ENCODE results near the gene HUNK. TPM values are rescaled to one million over a fixed set of nuclear protein-coding genes. Genes with fewer than 3 reads are reported as not detected.

HUNK gene
- total RNA-seq, 2 experiments from 2014 or later, result not detected

- H3K36me3 ChIP-seq (ENCODE audit: insufficient read depth, low read length), result no peaks in the 10 kb centered on the region
- H3K4me3 Mint-ChIP-seq, result no peak overlapping the region
- H3K36me3 Mint-ChIP-seq (ENCODE audit: low read depth), result no peaks in the 10 kb centered on the region
- intact Hi-C loops (cut with DNase I, micrococcal nuclease), result no loop called here
- H3K27me3 Mint-ChIP-seq, result peaks cover 13% of the 10 kb centered on the region
- TF ChIP-seq CTCF (IDR thresholded peaks at IDR 0.05), result no peak
- no peaks in the 10 kb centered on the region for H3K4me1 ChIP-seq (ENCODE audit: insufficient read depth, low read length)
- no peak overlapping the region for H3K4me3 ChIP-seq (ENCODE audit: low read length)
- peaks cover 0 to 8% of the 10 kb centered on the region in 2 experiments for H3K9me3 ChIP-seq (ENCODE audit: control insufficient read depth in 1 of 2, insufficient read depth in 1 of 2, low read length in 2 of 2)
- POLR2A ChIA-PET, result no interaction called here
- H3K4me1 Mint-ChIP-seq (ENCODE audit: low read depth), result no peaks in the 10 kb centered on the region
- H3K27ac Mint-ChIP-seq, result no peak overlapping the region
- no peaks in the 10 kb centered on the region for H3K9me3 Mint-ChIP-seq
- CTCF ChIA-PET, result no interaction called here
- no peak overlapping the region for H3K27ac ChIP-seq (ENCODE audit: low read depth in 1 of 2, low read length in 2 of 2)
- H3K27me3 ChIP-seq (ENCODE audit: control insufficient read depth in 1 of 2, insufficient read depth in 2 of 2, low read length in 2 of 2), result peaks cover 3 to 4% of the 10 kb centered on the region in 2 experiments
- DNase-seq (no peak), ATAC-seq (ENCODE audit: poor library complexity) (no peak)
Measured at GRCh38 chr21:31887391-31887841, 14.6 kb downstream of the HUNK start.

- ChIA-PET POLR2A (no interaction called here), CTCF (no interaction called here)
- DNase-seq (no peak), ATAC-seq (ENCODE audit: poor library complexity) (no peak)
- Mint-ChIP-seq H3K27me3 (peaks cover 10% of the 10 kb centered on the region), H3K9me3 (no peaks in the 10 kb centered on the region), H3K36me3 (ENCODE audit: low read depth) (no peaks in the 10 kb centered on the region), H3K4me3 (no peak overlapping the region), H3K27ac (no peak overlapping the region), H3K4me1 (ENCODE audit: low read depth) (no peaks in the 10 kb centered on the region)
- Histone ChIP-seq H3K27ac (ENCODE audit: low read depth in 1 of 2, low read length in 2 of 2) (no peak overlapping the region), H3K4me1 (ENCODE audit: insufficient read depth, low read length) (no peaks in the 10 kb centered on the region), H3K36me3 (ENCODE audit: insufficient read depth, low read length) (no peaks in the 10 kb centered on the region), H3K4me3 (ENCODE audit: low read length) (no peak overlapping the region), H3K27me3 (ENCODE audit: control insufficient read depth in 1 of 2, insufficient read depth in 2 of 2, low read length in 2 of 2) (peaks cover 4 to 10% of the 10 kb centered on the region in 2 experiments), H3K9me3 (ENCODE audit: control insufficient read depth in 1 of 2, insufficient read depth in 1 of 2, low read length in 2 of 2) (peaks cover 0 to 8% of the 10 kb centered on the region in 2 experiments)
- TF ChIP-seq CTCF (IDR thresholded peaks at IDR 0.05), result no peak
- intact Hi-C loops (cut with DNase I, micrococcal nuclease), result no loop called here
Measured at GRCh38 chr21:31888936-31889371, 16.1 kb downstream of the HUNK start.

GRCh38 chr21:31889460-31889859 is 16.6 kb downstream of the HUNK start:
- Histone ChIP-seq H3K27ac (ENCODE audit: low read depth in 1 of 2, low read length in 2 of 2) (no peak overlapping the region), H3K9me3 (ENCODE audit: control insufficient read depth in 1 of 2, insufficient read depth in 1 of 2, low read length in 2 of 2) (peaks cover 0 to 8% of the 10 kb centered on the region in 2 experiments), H3K27me3 (ENCODE audit: control insufficient read depth in 1 of 2, insufficient read depth in 2 of 2, low read length in 2 of 2) (peaks cover 4 to 15% of the 10 kb centered on the region in 2 experiments), H3K4me3 (ENCODE audit: low read length) (no peak overlapping the region), H3K4me1 (ENCODE audit: insufficient read depth, low read length) (no peaks in the 10 kb centered on the region), H3K36me3 (ENCODE audit: insufficient read depth, low read length) (no peaks in the 10 kb centered on the region)
- ATAC-seq (ENCODE audit: poor library complexity), result no peak
- Mint-ChIP-seq H3K27ac (no peak overlapping the region), H3K4me1 (ENCODE audit: low read depth) (no peaks in the 10 kb centered on the region), H3K9me3 (no peaks in the 10 kb centered on the region), H3K36me3 (ENCODE audit: low read depth) (no peaks in the 10 kb centered on the region), H3K27me3 (peaks cover 10% of the 10 kb centered on the region), H3K4me3 (no peak overlapping the region)
- POLR2A ChIA-PET, result no interaction called here
- intact Hi-C loops (cut with DNase I, micrococcal nuclease), result no loop called here
- CTCF ChIA-PET, result no interaction called here
- TF ChIP-seq CTCF (IDR thresholded peaks at IDR 0.05), result no peak
- no peak for DNase-seq

Measured in CD4-positive, alpha-beta T cell (primary cell).